Adrenal gland (tissue), 12 donors: ENCODE measurements around the gene NFIB. TPM values are rescaled to one million over a fixed set of nuclear protein-coding genes. Genes with fewer than 3 reads are reported as not detected.

Source experiments
- DNase-seq, 7 donors: peaks; one replicate each; pipeline ENCODE4 v3.0.0-alpha.2; 2019 to 2020
- H3K27ac ChIP-seq, 5 donors: fragments of 200-600 bp; sonication (generic) in 4 of 5; 1 replicate in 3 of 5; 2 replicates in 2 of 5; pipeline versions ENCODE4 v1.5.1 to v1.8.0; 2016 to 2020; ENCODE audit warnings: mild to moderate bottlenecking in 1 of 5
- H3K27me3 ChIP-seq: fragments of 200-600 bp; 2 replicates; pipeline ENCODE4 v1.8.0; 2021
- H3K36me3 ChIP-seq, 2 donors: fragments of 200-600 bp; replicated peaks in 1 of 2; 1 replicate in 1 of 2; 2 replicates in 1 of 2; pipeline versions ENCODE4 v1.5.1 to v1.8.0; 2018 to 2022
- H3K4me1 ChIP-seq, 2 donors: fragments of 200-600 bp; replicated peaks in 1 of 2; 1 replicate in 1 of 2; 2 replicates in 1 of 2; pipeline versions ENCODE4 v1.5.1 to v1.8.0; 2018 to 2021
- H3K4me3 ChIP-seq, 4 donors: fragments of 200-600 bp; sonication (generic) in 3 of 4; one replicate each; pipeline ENCODE4 v1.5.1; 2016 to 2018
- H3K9me3 ChIP-seq, 3 donors: fragments of 200-600 bp; sonication (generic) in 1 of 3; replicated peaks in 1 of 3; 1 replicate in 2 of 3; 2 replicates in 1 of 3; pipeline versions ENCODE4 v1.5.1 to v1.8.0; 2016 to 2021
- CTCF ChIP-seq, 6 experiments: fragments of 450-650 bp in 4 of 6; fragments of 200-600 bp in 2 of 6; sonication (generic) in 1 of 6; IDR thresholded peaks; 1 replicate in 5 of 6; 2 replicates in 1 of 6; pipeline versions ENCODE4 v1.5.1 to v1.8.0; 2016 to 2021; ENCODE audit warnings: antibody characterized with exemption in 6 of 6, mild to moderate bottlenecking in 2 of 6, moderate library complexity in 1 of 6
- POLR2A ChIP-seq, 2 donors: fragments of 450-650 bp; IDR thresholded peaks; one replicate each; pipeline ENCODE4 v1.6.1; 2017; ENCODE audit warnings: antibody characterized with exemption in 2 of 2, mild to moderate bottlenecking in 2 of 2, moderate library complexity in 1 of 2
- WGBS, 4 donors: extraction: QIAGEN DNeasy Blood & Tissue Kit in 2 of 4; methylation state at CpG; one replicate each; pipeline versions ENCODE4 v1.1.5 to v1.1.7; 2013 to 2017; 5-methylcytosine and 5-hydroxymethylcytosine counted together
- intact Hi-C, 2 donors: fragments of 100-400 bp; cut with DNase I; formaldehyde crosslinking; loops; one replicate each; pipeline versions ENCODE4 v1.14.1 to v1.15.0; 2022 to 2023
- polyA plus RNA-seq, 3 donors: library from polyadenylated mRNA; stranded (reverse); fragments of 200-250 nt in 2 of 3; fragments of 350-450 nt in 1 of 3; fragmentation: Illumina TruSeq in 1 of 3; extraction: RNeasy Lipid Tissue Mini Kit (QIAGEN cat#74804) in 1 of 3; gene quantifications; one replicate each; pipeline ENCODE4 v1.2.3, GENCODE V29; 2013 to 2014
- total RNA-seq, 9 donors: library from RNA; depleted of rRNA in 4 of 9; stranded (reverse); fragments of >200 nt in 4 of 9; fragments of 120-200 nt in 1 of 9; fragmentation: NEBNext Ultra II Directional in 1 of 9; extraction: Animal tissue kit (Norgen Biotek cat#: 25700) in 1 of 9; gene quantifications; one replicate each; pipeline versions ENCODE4 v1.1.0 to v1.2.4, GENCODE V29; 2013 to 2023
- donor health status: healthy with polysubstance abuse.
- donor health status: Bipolar disorder and iron deficiency.
- donor health status: DM: yes; HTN: yes; CAD: no.
- donor health status: DM: no; HTN: no; CAD: no.
- donor health status: DM: no; HTN: no; CAD: no.
- donor health status: DM: yes; HTN: yes; CAD: no.

Gene NFIB
- total and polyA plus RNA-seq, 12 donors: 10.9 to 84.1 (median 43.0) TPM

- H3K4me1 ChIP-seq: peaks cover 0 to 19% of the 10 kb centered on the region in 2 donors
- H3K36me3 ChIP-seq: no peaks in the 10 kb centered on the region
- TF ChIP-seq CTCF (IDR thresholded peaks at IDR 0.05) (no peak), POLR2A (IDR thresholded peaks at IDR 0.05) (no peak)
- peaks cover 54% of the 10 kb centered on the region for H3K27me3 ChIP-seq
- 7 to 11% (median 8%) methylated on average over 36 to 37 of the region's 37 CpGs for WGBS, 4 donors
- intact Hi-C loops: no loop called here
- H3K9me3 ChIP-seq: no peaks in the 10 kb centered on the region
- H3K4me3 ChIP-seq: peak overlapping the region in 1 of 4 donors; percentile 40
- DNase-seq: no peak
- peak overlapping the region in 3 of 5 donors; percentile 46 to 67 (median 56) for H3K27ac ChIP-seq
Measured at GRCh38 chr9:14346811-14347405, 33.0 kb upstream of the NFIB start.

GRCh38 chr9:14346231-14346791 is 32.4 kb upstream of the NFIB start:
- no peaks in the 10 kb centered on the region for H3K9me3 ChIP-seq
- WGBS, 4 donors: 15 to 25% (median 21%) methylated on average over 21 to 35 of the region's 35 CpGs
- H3K4me3 ChIP-seq: peak overlapping the region in 1 of 4 donors; percentile 40
- no peaks in the 10 kb centered on the region for H3K36me3 ChIP-seq
- H3K27ac ChIP-seq: peak overlapping the region in 2 of 5 donors; percentile 46 to 67
- DNase-seq: peak in 1 of 7 donors; percentile 22
- TF ChIP-seq POLR2A (IDR thresholded peaks at IDR 0.05): no peak
- TF ChIP-seq CTCF (IDR thresholded peaks at IDR 0.05): no peak
- intact Hi-C loops: no loop called here
- peaks cover 0 to 19% of the 10 kb centered on the region in 2 donors for H3K4me1 ChIP-seq
- H3K27me3 ChIP-seq: peaks cover 60% of the 10 kb centered on the region

GRCh38 chr9:14345354-14346230 is 31.7 kb upstream of the NFIB start:
- no peak for TF ChIP-seq CTCF (IDR thresholded peaks at IDR 0.05)
- TF ChIP-seq POLR2A (IDR thresholded peaks at IDR 0.05): no peak
- intact Hi-C loops: no loop called here

GRCh38 chr9:14344941-14345353 is 31.0 kb upstream of the NFIB start:
- WGBS, 4 donors: 44 to 53% (median 47%) methylated on average over 9 of the region's 9 CpGs
- TF ChIP-seq POLR2A (IDR thresholded peaks at IDR 0.05) (no peak), CTCF (IDR thresholded peaks at IDR 0.05) (no peak)
- DNase-seq: no peak
- H3K36me3 ChIP-seq: no peaks in the 10 kb centered on the region
- peaks cover 61% of the 10 kb centered on the region for H3K27me3 ChIP-seq
- peak overlapping the region in 1 of 5 donors; percentile 17 for H3K27ac ChIP-seq
- peaks cover 0 to 19% of the 10 kb centered on the region in 2 donors for H3K4me1 ChIP-seq
- H3K9me3 ChIP-seq: no peaks in the 10 kb centered on the region
- intact Hi-C loops: no loop called here
- H3K4me3 ChIP-seq: no peak overlapping the region

More at GRCh38 chr9:14345354-14346230, 31.7 kb upstream of the NFIB start:
- Histone ChIP-seq H3K4me3 (peak overlapping the region in 1 of 4 donors; percentile 40), H3K4me1 (peaks cover 0 to 19% of the 10 kb centered on the region in 2 donors), H3K9me3 (no peaks in the 10 kb centered on the region), H3K27me3 (peaks cover 64% of the 10 kb centered on the region), H3K36me3 (no peaks in the 10 kb centered on the region), H3K27ac (peak overlapping the region in 2 of 5 donors; percentile 46 to 67)
- DNase-seq: no peak
- 28 to 48% (median 37%) methylated on average over 27 to 45 of the region's 45 CpGs for WGBS, 4 donors
